ENCODE measurements around the gene NAT8L.
"Not testable (repeated sequence)": the region's sequence is repeated elsewhere in the genome, so short reads cannot be mapped to it uniquely, and the experiment has no call there.

Gene NAT8L

GRCh38 chr4:2059046-2059725 lies at the start of gene NAT8L:
Gene NAT8L, plus strand, starts transcription at chr4:2059327. Its CDS starts 185 bp downstream, at chr4:2059512.
- no peak within 1 kb of the TSS for H3K9ac ChIP-seq (ENCODE audit: low read length)
- no peaks in the 10 kb centered on the region for H3K36me3 ChIP-seq (ENCODE audit: insufficient read depth, low read length)
- no peak within 1 kb of the TSS for H3K4me3 ChIP-seq (ENCODE audit: low read depth in 1 of 2, low read length in 2 of 2)
- H3K9me3 ChIP-seq (ENCODE audit: low read length) = no peaks in the 10 kb centered on the region
- H3K4me1 ChIP-seq (ENCODE audit: insufficient read depth, low read length) = no peaks in the 10 kb centered on the region
- H3K27me3 ChIP-seq (ENCODE audit: control insufficient read depth in 1 of 2, insufficient read depth in 2 of 2, low read length in 2 of 2) = peaks cover 5 to 43% of the 10 kb centered on the region in 2 donors
- H3K27ac ChIP-seq (ENCODE audit: low read depth, low read length) = no peak within 1 kb of the TSS

DNA sequence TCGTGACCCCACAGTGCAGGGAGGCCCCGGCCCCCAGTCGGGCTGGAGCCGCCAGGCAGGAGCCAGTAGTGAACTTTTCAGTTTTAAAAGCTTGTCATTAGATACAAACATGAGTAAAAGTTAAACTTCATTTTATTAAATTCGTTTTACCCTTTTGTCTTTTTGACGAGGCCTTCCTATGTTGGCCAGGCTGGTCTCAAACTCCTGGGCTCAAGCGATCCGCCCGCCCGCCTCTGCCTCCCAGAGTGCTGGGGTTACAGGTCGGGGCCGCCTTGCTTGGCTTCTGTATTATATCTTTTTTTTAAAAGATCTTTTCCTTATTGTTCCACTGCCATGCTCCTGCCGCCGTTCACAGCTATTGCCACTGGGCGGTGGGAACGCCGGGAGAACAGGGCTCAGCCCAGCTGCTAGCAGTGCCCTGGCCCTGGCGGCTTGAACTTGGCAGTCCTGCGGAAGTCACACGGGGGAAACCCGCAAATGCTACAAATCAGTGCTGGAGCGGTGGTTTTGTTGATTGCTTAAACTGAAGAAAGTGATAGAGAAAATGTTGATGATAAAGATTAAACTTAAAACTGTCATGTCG lies 49.4 kb upstream of the NAT8L start:
- Histone ChIP-seq H3K4me1 (ENCODE audit: insufficient read depth, low read length) (peaks cover 9% of the 10 kb centered on the region), H3K27ac (ENCODE audit: low read depth, low read length) (peak overlapping the region; percentile 99), H3K36me3 (ENCODE audit: insufficient read depth, low read length) (no peaks in the 10 kb centered on the region), H3K9ac (ENCODE audit: low read length) (peak overlapping the region; percentile 44), H3K9me3 (ENCODE audit: low read length) (no peaks in the 10 kb centered on the region), H3K27me3 (ENCODE audit: control insufficient read depth in 1 of 2, insufficient read depth in 2 of 2, low read length in 2 of 2) (no peaks in the 10 kb centered on the region), H3K4me3 (ENCODE audit: low read depth in 1 of 2, low read length in 2 of 2) (peak overlapping the region; percentile 81 to 96)

- no peaks in the 10 kb centered on the region for H3K27me3 ChIP-seq (ENCODE audit: control insufficient read depth in 1 of 2, insufficient read depth in 2 of 2, low read length in 2 of 2)
- peaks cover 9% of the 10 kb centered on the region for H3K4me1 ChIP-seq (ENCODE audit: insufficient read depth, low read length)
- H3K27ac ChIP-seq (ENCODE audit: low read depth, low read length) = no peak overlapping the region
- H3K9ac ChIP-seq (ENCODE audit: low read length) = no peak overlapping the region
- no peaks in the 10 kb centered on the region for H3K36me3 ChIP-seq (ENCODE audit: insufficient read depth, low read length)
- H3K9me3 ChIP-seq (ENCODE audit: low read length) = no peaks in the 10 kb centered on the region
- H3K4me3 ChIP-seq (ENCODE audit: low read depth in 1 of 2, low read length in 2 of 2) = no peak overlapping the region
Observed at GRCh38 chr4:2011583-2011982, 47.5 kb upstream of the NAT8L start.

- H3K9me3 ChIP-seq (ENCODE audit: low read length) = no peaks in the 10 kb centered on the region
- no peak overlapping the region for H3K9ac ChIP-seq (ENCODE audit: low read length)
- no peak overlapping the region for H3K4me3 ChIP-seq (ENCODE audit: low read depth in 1 of 2, low read length in 2 of 2)
Observed at GRCh38 chr4:2015008-2015407, 44.1 kb upstream of the NAT8L start.

DNA sequence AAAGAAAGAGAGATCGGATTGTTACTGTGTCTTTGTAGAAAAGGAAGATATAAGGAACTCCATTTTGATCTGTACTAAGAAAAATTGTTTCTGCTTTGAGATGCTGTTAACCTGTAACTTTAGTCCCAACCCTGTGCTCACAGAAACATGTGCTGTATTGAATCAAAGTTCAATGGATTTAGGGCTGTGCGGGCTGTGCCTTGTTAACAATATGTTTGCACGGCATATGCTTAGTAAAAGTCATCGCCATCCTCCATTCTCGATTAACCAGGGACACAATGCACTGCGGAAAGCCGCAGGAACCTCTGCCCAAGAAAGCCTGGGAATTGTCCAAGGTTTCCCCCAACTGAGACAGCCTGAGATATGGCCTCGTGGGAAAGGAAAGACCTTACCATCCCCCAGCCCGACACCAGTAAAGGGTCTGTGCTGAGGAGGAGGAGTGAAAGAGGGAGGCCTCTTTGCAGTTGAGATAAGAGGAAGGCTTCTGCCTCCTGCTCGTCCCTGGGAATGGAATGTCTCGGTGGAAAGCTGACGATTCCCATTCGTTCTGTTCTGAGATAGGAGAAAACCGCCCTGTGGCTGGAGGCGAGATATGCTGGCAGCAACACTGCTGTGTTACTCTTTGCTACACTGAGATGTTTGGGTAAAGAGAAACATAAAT lies 37.6 kb upstream of the NAT8L start:
- H3K9me3 ChIP-seq (ENCODE audit: low read length); H3K9ac ChIP-seq (ENCODE audit: low read length); H3K4me3 ChIP-seq (ENCODE audit: low read depth in 1 of 2, low read length in 2 of 2); H3K27ac ChIP-seq (ENCODE audit: low read depth, low read length); H3K27me3 ChIP-seq (ENCODE audit: control insufficient read depth in 1 of 2, insufficient read depth in 2 of 2, low read length in 2 of 2); H3K36me3 ChIP-seq (ENCODE audit: insufficient read depth, low read length); H3K4me1 ChIP-seq (ENCODE audit: insufficient read depth, low read length): not testable (repeated sequence)

More at GRCh38 chr4:2015008-2015407, 44.1 kb upstream of the NAT8L start:
- Histone ChIP-seq H3K4me1 (ENCODE audit: insufficient read depth, low read length) (no peaks in the 10 kb centered on the region), H3K27me3 (ENCODE audit: control insufficient read depth in 1 of 2, insufficient read depth in 2 of 2, low read length in 2 of 2) (no peaks in the 10 kb centered on the region), H3K36me3 (ENCODE audit: insufficient read depth, low read length) (no peaks in the 10 kb centered on the region), H3K27ac (ENCODE audit: low read depth, low read length) (no peak overlapping the region)

DNA sequence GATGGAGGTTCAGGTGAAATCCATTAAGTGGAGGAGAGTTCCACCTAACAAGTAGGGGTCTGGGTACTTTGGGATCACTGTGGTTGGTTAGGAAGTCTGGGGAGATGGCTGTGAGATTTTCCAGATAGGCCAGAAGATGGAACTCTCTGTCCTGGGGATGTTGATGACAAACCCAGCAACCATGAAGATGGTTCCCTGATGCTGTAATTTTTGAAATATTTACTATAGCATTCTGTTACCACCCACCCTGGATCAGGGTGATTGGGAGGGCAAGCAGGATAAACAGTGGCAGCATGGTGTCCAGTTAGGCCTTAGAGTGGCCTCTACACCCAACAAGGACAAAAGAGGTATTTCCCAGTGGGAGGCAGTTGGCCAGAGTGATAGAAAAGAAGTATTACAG lies 34.4 kb upstream of the NAT8L start:
- Histone ChIP-seq H3K4me1 (ENCODE audit: insufficient read depth, low read length) (no peaks in the 10 kb centered on the region), H3K4me3 (ENCODE audit: low read depth in 1 of 2, low read length in 2 of 2) (no peak overlapping the region), H3K9me3 (ENCODE audit: low read length) (no peaks in the 10 kb centered on the region), H3K27me3 (ENCODE audit: control insufficient read depth in 1 of 2, insufficient read depth in 2 of 2, low read length in 2 of 2) (peaks cover 0 to 8% of the 10 kb centered on the region in 2 donors), H3K27ac (ENCODE audit: low read depth, low read length) (no peak overlapping the region), H3K36me3 (ENCODE audit: insufficient read depth, low read length) (no peaks in the 10 kb centered on the region), H3K9ac (ENCODE audit: low read length) (no peak overlapping the region)

- Histone ChIP-seq H3K9ac (ENCODE audit: low read length) (no peak overlapping the region), H3K4me1 (ENCODE audit: insufficient read depth, low read length) (no peaks in the 10 kb centered on the region), H3K27me3 (ENCODE audit: control insufficient read depth in 1 of 2, insufficient read depth in 2 of 2, low read length in 2 of 2) (peaks cover 0 to 8% of the 10 kb centered on the region in 2 donors)
Observed at GRCh38 chr4:2025817-2026216, 33.3 kb upstream of the NAT8L start.

GRCh38 chr4:2027120-2027519 lies 32.0 kb upstream of the NAT8L start:
- not testable (repeated sequence) for H3K36me3 ChIP-seq (ENCODE audit: insufficient read depth, low read length); H3K4me1 ChIP-seq (ENCODE audit: insufficient read depth, low read length); H3K9ac ChIP-seq (ENCODE audit: low read length); H3K27ac ChIP-seq (ENCODE audit: low read depth, low read length); H3K4me3 ChIP-seq (ENCODE audit: low read depth in 1 of 2, low read length in 2 of 2); H3K27me3 ChIP-seq (ENCODE audit: control insufficient read depth in 1 of 2, insufficient read depth in 2 of 2, low read length in 2 of 2); H3K9me3 ChIP-seq (ENCODE audit: low read length)

More at GRCh38 chr4:2025817-2026216, 33.3 kb upstream of the NAT8L start:
- Histone ChIP-seq H3K27ac (ENCODE audit: low read depth, low read length) (no peak overlapping the region), H3K4me3 (ENCODE audit: low read depth in 1 of 2, low read length in 2 of 2) (no peak overlapping the region), H3K9me3 (ENCODE audit: low read length) (no peaks in the 10 kb centered on the region), H3K36me3 (ENCODE audit: insufficient read depth, low read length) (no peaks in the 10 kb centered on the region)

DNA sequence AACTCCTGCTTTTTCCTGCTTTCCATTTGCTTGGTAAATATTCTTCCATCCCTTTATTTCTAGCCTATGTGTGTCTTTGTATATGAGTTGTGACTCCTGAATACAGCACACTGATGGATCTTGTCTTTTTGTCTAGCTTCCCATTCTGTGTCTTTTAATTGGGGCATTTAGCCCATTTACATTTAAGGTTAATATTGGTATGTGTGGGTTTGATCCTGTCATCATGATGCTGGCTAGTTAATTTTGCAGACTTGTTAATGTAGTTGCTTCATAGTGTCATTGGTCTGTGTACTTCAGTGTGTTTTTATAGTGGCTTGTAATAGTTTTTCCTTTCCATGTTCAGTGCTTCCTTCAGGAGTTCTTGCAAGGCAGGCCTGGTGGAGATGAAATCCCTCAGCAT lies 28.0 kb upstream of the NAT8L start:
- H3K4me3 ChIP-seq (ENCODE audit: low read depth in 1 of 2, low read length in 2 of 2); H3K27me3 ChIP-seq (ENCODE audit: control insufficient read depth in 1 of 2, insufficient read depth in 2 of 2, low read length in 2 of 2); H3K4me1 ChIP-seq (ENCODE audit: insufficient read depth, low read length); H3K9ac ChIP-seq (ENCODE audit: low read length); H3K27ac ChIP-seq (ENCODE audit: low read depth, low read length); H3K36me3 ChIP-seq (ENCODE audit: insufficient read depth, low read length); H3K9me3 ChIP-seq (ENCODE audit: low read length): not testable (repeated sequence)

DNA sequence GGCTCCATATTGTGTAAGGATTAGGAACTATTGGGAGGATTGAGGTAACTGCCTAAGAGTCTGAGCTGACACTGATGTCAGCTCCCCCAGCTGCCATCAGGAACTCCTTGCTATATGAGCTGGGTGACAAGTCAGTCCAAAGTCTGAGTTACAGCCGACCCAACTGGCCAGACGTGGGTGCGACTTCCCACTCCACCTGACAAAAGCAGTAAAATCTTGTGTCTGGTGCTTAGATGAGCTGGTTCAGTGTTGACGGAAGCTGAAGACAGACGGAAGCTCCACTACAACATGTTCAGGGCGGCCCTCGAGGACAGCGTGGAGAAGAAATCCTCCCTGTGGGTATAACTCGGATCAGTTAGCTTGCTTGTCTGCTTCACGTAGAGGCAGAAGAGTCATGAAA lies 22.8 kb upstream of the NAT8L start:
- H3K4me3 ChIP-seq (ENCODE audit: low read depth in 1 of 2, low read length in 2 of 2) = no peak overlapping the region
- no peak overlapping the region for H3K9ac ChIP-seq (ENCODE audit: low read length)
- H3K27me3 ChIP-seq (ENCODE audit: control insufficient read depth in 1 of 2, insufficient read depth in 2 of 2, low read length in 2 of 2) = peaks cover 0 to 18% of the 10 kb centered on the region in 2 donors
- peaks cover under 1% of the 10 kb centered on the region for H3K4me1 ChIP-seq (ENCODE audit: insufficient read depth, low read length)
- no peaks in the 10 kb centered on the region for H3K36me3 ChIP-seq (ENCODE audit: insufficient read depth, low read length)
- H3K9me3 ChIP-seq (ENCODE audit: low read length) = no peaks in the 10 kb centered on the region
- no peak overlapping the region for H3K27ac ChIP-seq (ENCODE audit: low read depth, low read length)

DNA sequence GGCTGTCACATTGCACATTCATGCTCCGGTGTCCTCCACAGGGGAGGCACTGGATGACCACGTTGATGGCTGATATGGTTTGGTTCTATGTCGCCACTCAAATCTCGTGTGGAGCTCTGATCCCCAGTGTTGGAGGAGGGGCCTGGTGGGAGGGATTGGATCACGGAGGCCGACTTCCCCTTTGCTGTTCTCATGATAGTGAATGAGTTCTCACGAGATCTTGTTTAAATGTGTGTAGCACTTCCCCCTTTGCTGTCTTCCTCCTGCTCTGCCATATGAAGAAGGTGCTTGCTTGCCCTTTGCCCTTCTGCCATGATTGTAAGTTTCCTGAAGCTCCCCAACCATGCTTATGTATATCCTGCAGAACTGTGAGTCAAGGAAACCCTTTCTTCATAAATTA lies 22.3 kb upstream of the NAT8L start:
- no peak overlapping the region for H3K9ac ChIP-seq (ENCODE audit: low read length)
- H3K4me1 ChIP-seq (ENCODE audit: insufficient read depth, low read length) = peaks cover 5% of the 10 kb centered on the region
- no peak overlapping the region for H3K4me3 ChIP-seq (ENCODE audit: low read depth in 1 of 2, low read length in 2 of 2)
- H3K27ac ChIP-seq (ENCODE audit: low read depth, low read length) = no peak overlapping the region
- no peaks in the 10 kb centered on the region for H3K36me3 ChIP-seq (ENCODE audit: insufficient read depth, low read length)
- H3K27me3 ChIP-seq (ENCODE audit: control insufficient read depth in 1 of 2, insufficient read depth in 2 of 2, low read length in 2 of 2) = peaks cover 0 to 23% of the 10 kb centered on the region in 2 donors
- no peaks in the 10 kb centered on the region for H3K9me3 ChIP-seq (ENCODE audit: low read length)
